Endothelial cell (in vitro differentiated cells): ENCODE measurements around the gene JMJD6. TPM values are rescaled to one million over a fixed set of nuclear protein-coding genes. Genes with fewer than 3 reads are reported as not detected.

Source experiments
- DNase-seq: peaks from one replicate; pipeline ENCODE4 v3.0.0; 2021; ENCODE audit warnings: low spot score
- H3K27ac Mint-ChIP-seq: one replicate; pipeline ENCODE4 v1.8.0; 2021; ENCODE audit warnings: mixed read lengths, inconsistent platforms; ENCODE audit not compliant: unreplicated experiment
- H3K27me3 Mint-ChIP-seq: one replicate; pipeline ENCODE4 v1.8.0; 2021; ENCODE audit warnings: mild to moderate bottlenecking, moderate library complexity, mixed read lengths, inconsistent platforms; ENCODE audit not compliant: unreplicated experiment
- H3K36me3 Mint-ChIP-seq: one replicate; pipeline ENCODE4 v1.8.0; 2021; ENCODE audit warnings: mild to moderate bottlenecking, low read depth, mixed read lengths, inconsistent platforms; ENCODE audit not compliant: unreplicated experiment
- H3K4me1 Mint-ChIP-seq: one replicate; pipeline ENCODE4 v1.8.0; 2021; ENCODE audit warnings: mild to moderate bottlenecking, mixed read lengths, inconsistent platforms; ENCODE audit not compliant: unreplicated experiment
- H3K4me3 Mint-ChIP-seq: one replicate; pipeline ENCODE4 v1.8.0; 2021; ENCODE audit warnings: mild to moderate bottlenecking, mixed read lengths, inconsistent platforms; ENCODE audit not compliant: unreplicated experiment
- H3K9me3 Mint-ChIP-seq: one replicate; pipeline ENCODE4 v1.8.0; 2021; ENCODE audit warnings: mixed read lengths, inconsistent platforms; ENCODE audit not compliant: unreplicated experiment
- CTCF ChIP-seq: fragments of 200-600 bp; sonication (generic); IDR thresholded peaks from one replicate; pipeline ENCODE4 v1.5.0; 2021; ENCODE audit warnings: antibody characterized with exemption; ENCODE audit not compliant: unreplicated experiment
- total RNA-seq: library from RNA; stranded (reverse); fragmentation: NEBNext Ultra II Directional; extraction: Animal tissue kit (Norgen Biotek cat#: 25700); gene quantifications from one replicate; pipeline ENCODE4 v1.2.1, GENCODE V29; 2021; ENCODE audit not compliant: unreplicated experiment

The JMJD6 gene
- total RNA-seq, 1 donor from 2014 or later: 25.6 TPM

- H3K36me3 Mint-ChIP-seq: no peaks in the 10 kb centered on the region
- H3K4me3 Mint-ChIP-seq: no peak overlapping the region
- TF ChIP-seq CTCF: no peak
- H3K27me3 Mint-ChIP-seq: peaks cover 7% of the 10 kb centered on the region
- H3K9me3 Mint-ChIP-seq: no peaks in the 10 kb centered on the region
- no peak for DNase-seq
- H3K4me1 Mint-ChIP-seq: peaks cover 17% of the 10 kb centered on the region
- no peak overlapping the region for H3K27ac Mint-ChIP-seq
Measured at GRCh38 chr17:76706817-76707216, 19.6 kb downstream of the JMJD6 start.

GRCh38 chr17:76704805-76705204 is 21.6 kb downstream of the JMJD6 start:
- TF ChIP-seq CTCF: no peak
- Mint-ChIP-seq H3K27me3 (peaks cover 7% of the 10 kb centered on the region), H3K4me1 (peaks cover 16% of the 10 kb centered on the region), H3K4me3 (no peak overlapping the region), H3K27ac (no peak overlapping the region), H3K9me3 (no peaks in the 10 kb centered on the region), H3K36me3 (no peaks in the 10 kb centered on the region)
- DNase-seq: no peak

GRCh38 chr17:76702941-76703637 is 23.3 kb downstream of the JMJD6 start:
- peaks cover 3% of the 10 kb centered on the region for H3K27me3 Mint-ChIP-seq
- peaks cover 8% of the 10 kb centered on the region for H3K4me1 Mint-ChIP-seq
- no peak for TF ChIP-seq CTCF
- DNase-seq: no peak
- H3K9me3 Mint-ChIP-seq: no peaks in the 10 kb centered on the region
- no peaks in the 10 kb centered on the region for H3K36me3 Mint-ChIP-seq
- H3K27ac Mint-ChIP-seq: no peak overlapping the region
- H3K4me3 Mint-ChIP-seq: no peak overlapping the region

- peaks cover 3% of the 10 kb centered on the region for H3K27me3 Mint-ChIP-seq
- H3K36me3 Mint-ChIP-seq: no peaks in the 10 kb centered on the region
- no peak for DNase-seq
- TF ChIP-seq CTCF: no peak
- H3K27ac Mint-ChIP-seq: no peak overlapping the region
- H3K4me3 Mint-ChIP-seq: no peak overlapping the region
- peaks cover 8% of the 10 kb centered on the region for H3K4me1 Mint-ChIP-seq
- no peaks in the 10 kb centered on the region for H3K9me3 Mint-ChIP-seq
Measured at GRCh38 chr17:76702076-76702475, 24.3 kb downstream of the JMJD6 start.

- peak overlapping the region; percentile 9 for H3K4me3 Mint-ChIP-seq
- peaks cover 3% of the 10 kb centered on the region for H3K27me3 Mint-ChIP-seq
- H3K27ac Mint-ChIP-seq: no peak overlapping the region
- no peak for DNase-seq
- H3K9me3 Mint-ChIP-seq: no peaks in the 10 kb centered on the region
- H3K36me3 Mint-ChIP-seq: no peaks in the 10 kb centered on the region
- peaks cover 8% of the 10 kb centered on the region for H3K4me1 Mint-ChIP-seq
- TF ChIP-seq CTCF: no peak
Measured at GRCh38 chr17:76701471-76701967, 24.9 kb downstream of the JMJD6 start.
